ENCODE measurements around the gene IPO8. TPM values are rescaled to one million over a fixed set of nuclear protein-coding genes. Genes with fewer than 3 reads are reported as not detected.

Gene IPO8
- total and polyA plus RNA-seq, 2 of the 8 experiments (the other 6 are each of a cell fraction or from before 2014, with no cell fraction given), result 7.2 to 59.8 TPM

DNA sequence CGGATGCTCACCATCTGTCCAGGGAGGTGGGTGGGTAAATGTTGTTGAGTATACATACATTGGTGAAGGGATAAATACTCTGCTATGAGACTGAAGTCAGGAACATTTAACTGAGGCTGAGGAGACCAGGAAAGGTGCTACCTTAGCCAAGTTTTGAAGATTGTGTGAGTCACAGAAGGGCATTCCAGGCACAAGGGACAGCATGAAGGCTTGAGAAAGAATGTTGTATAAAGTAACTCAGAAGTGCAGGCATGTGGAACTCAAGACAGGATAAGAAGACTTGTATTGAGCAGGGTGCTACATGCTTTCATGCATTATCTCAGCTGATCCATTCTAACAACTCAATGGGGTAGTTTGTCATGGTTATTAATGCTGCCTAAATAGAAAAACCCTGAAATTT is 112.7 kb downstream of the IPO8 start:
- Histone ChIP-seq H3K27me3 (replicated peaks in 1 of 4; ENCODE audit: control insufficient read depth in 3 of 4, extremely low read depth in 1 of 4, insufficient read depth in 3 of 4, low read length in 3 of 4) (no peaks in the 10 kb centered on the region), H3K18ac (ENCODE audit: extremely low read depth, low read length) (no peak overlapping the region), H3K23me2 (ENCODE audit: low read depth, low read length) (no peaks in the 10 kb centered on the region), H3K79me1 (ENCODE audit: low read depth, low read length) (no peaks in the 10 kb centered on the region), H4K8ac (ENCODE audit: extremely low read depth, insufficient read depth, low read length) (no peak overlapping the region), H4K5ac (ENCODE audit: insufficient read length, low read depth, low read length) (no peak overlapping the region), H3K4ac (replicated peaks; ENCODE audit: insufficient read length, low read depth, low read length) (no peak overlapping the region), H4K20me1 (replicated peaks in 1 of 2; ENCODE audit: control insufficient read depth in 1 of 2, insufficient read depth in 2 of 2, low read length in 2 of 2) (no peaks in the 10 kb centered on the region), H2BK120ac (replicated peaks; ENCODE audit: low read depth, low read length) (no peak overlapping the region), H2BK15ac (ENCODE audit: low read length) (no peak overlapping the region), H3K23ac (ENCODE audit: insufficient read length) (no peak overlapping the region), H3K36me3 (ENCODE audit: control insufficient read depth in 2 of 4, insufficient read depth in 4 of 4, low read length in 3 of 4) (no peaks in the 10 kb centered on the region), H2AFZ (ENCODE audit: low read length) (no peak overlapping the region), H2AK5ac (ENCODE audit: low read depth, low read length) (no peak overlapping the region), H3K4me1 (replicated peaks in 1 of 4; ENCODE audit: control insufficient read depth in 3 of 4, insufficient read depth in 4 of 4, low read length in 3 of 4) (no peaks in the 10 kb centered on the region), H3K9ac (replicated peaks in 1 of 4; ENCODE audit: extremely low read depth in 1 of 4, low read depth in 3 of 4, low read length in 3 of 4) (no peak overlapping the region), H3K4me3 (ENCODE audit: extremely low read depth in 1 of 4, insufficient read depth in 2 of 4, low read depth in 3 of 4, low read length in 4 of 4) (no peak overlapping the region), H3K14ac (ENCODE audit: insufficient read length) (no peak overlapping the region), H2BK20ac (ENCODE audit: low read length) (no peak overlapping the region), H3K79me2 (ENCODE audit: control insufficient read depth in 1 of 2, insufficient read depth in 2 of 2, low read length in 2 of 2) (no peaks in the 10 kb centered on the region), H4K91ac (replicated peaks; ENCODE audit: insufficient read length, low read length) (no peak overlapping the region), H3K9me3 (ENCODE audit: insufficient read depth in 2 of 2, low read depth in 1 of 2, low read length in 1 of 2) (peaks cover 0 to 4% of the 10 kb centered on the region in 2 experiments; a peak in 1 of 4 replicates), H2BK5ac (ENCODE audit: low read depth, low read length) (no peak overlapping the region), H3K27ac (ENCODE audit: low read depth, low read length) (no peak overlapping the region), H2BK12ac (ENCODE audit: low read depth, low read length) (no peak overlapping the region), H3K56ac (replicated peaks; ENCODE audit: insufficient read length, low read depth, low read length) (no peak overlapping the region), H3K4me2 (ENCODE audit: insufficient read depth in 1 of 2, low read depth in 2 of 2, low read length in 2 of 2) (no peak overlapping the region)
- POLR2A ChIA-PET (ENCODE audit: partially characterized antibody), result no interaction called here
- 89% methylated on average over 1 of the region's 1 CpG; no CpG with 5 or more reads in 1 of the 2 experiments for WGBS, 2 experiments (ENCODE audit: extremely low coverage in 1 of 2, insufficient coverage in 1 of 2, insufficient read length in 1 of 2, insufficient replicate concordance in 2 of 2, low coverage in 1 of 2, low lambda C conversion rate in 2 of 2, missing lambda C conversion rate in 1 of 2)
- no peak for DNase-seq (ENCODE audit: low read depth in 1 of 2, low spot score in 2 of 2)
- no peak for FAIRE-seq
- CTCF ChIA-PET (ENCODE audit: partially characterized antibody), result interaction anchor here (1.0 kb wide), 1 partner anchor 65 kb away, joined by 3 read pairs; no protein-coding TSS in a partner anchor
- TF ChIP-seq CBX5 (IDR thresholded peaks at IDR 0.05; ENCODE audit: low read depth, low read length) (no peak), HDAC6 (IDR thresholded peaks at IDR 0.05; ENCODE audit: low read depth, low read length) (no peak)
